Endodermal cell (in vitro differentiated cells): ENCODE results near the gene KRTAP8-1. TPM values are rescaled to one million over a fixed set of nuclear protein-coding genes. Genes with fewer than 3 reads are reported as not detected.

Experiments used
- DNase-seq: peaks from one replicate; pipeline ENCODE4 v3.0.0-alpha.2; 2017
- H3K27ac ChIP-seq: 2 replicates; pipeline ENCODE4 v1.5.1; 2013; ENCODE audit warnings: mild to moderate bottlenecking, low read depth, low read length, moderate library complexity
- H3K27me3 ChIP-seq: 2 replicates; pipeline ENCODE4 v1.6.1; 2013; ENCODE audit warnings: mild to moderate bottlenecking, low read length, moderate library complexity; ENCODE audit not compliant: insufficient read depth, control insufficient read depth, poor library complexity, severe bottlenecking
- H3K36me3 ChIP-seq: 2 replicates; pipeline ENCODE4 v1.7.0; 2013; ENCODE audit warnings: mild to moderate bottlenecking, low read length, moderate library complexity; ENCODE audit not compliant: control insufficient read depth, insufficient read depth
- H3K4me1 ChIP-seq: one replicate; pipeline ENCODE4 v1.7.0; 2013; ENCODE audit warnings: low read length; ENCODE audit not compliant: control insufficient read depth, insufficient read depth
- H3K4me3 ChIP-seq: 2 replicates; pipeline ENCODE4 v1.5.1; 2013; ENCODE audit warnings: mild to moderate bottlenecking, low read length, moderate library complexity
- H3K9ac ChIP-seq: 2 replicates; pipeline ENCODE4 v1.6.1; 2013; ENCODE audit warnings: mild to moderate bottlenecking, low read length, moderate library complexity; ENCODE audit not compliant: poor library complexity, severe bottlenecking; ENCODE audit errors: extremely low read depth
- H3K9me3 ChIP-seq: 2 replicates; pipeline ENCODE4 v1.6.1; 2013; ENCODE audit warnings: mild to moderate bottlenecking, low read length, moderate library complexity; ENCODE audit not compliant: control insufficient read depth
- H3K27ac Mint-ChIP-seq: 2 replicates; pipeline ENCODE4 v1.8.0; 2020; ENCODE audit warnings: mixed read lengths
- H3K27me3 Mint-ChIP-seq: 2 replicates; pipeline ENCODE4 v1.8.0; 2021; ENCODE audit warnings: mild to moderate bottlenecking, mixed read lengths; ENCODE audit not compliant: insufficient read depth
- H3K36me3 Mint-ChIP-seq: 2 replicates; pipeline ENCODE4 v1.8.0; 2020; ENCODE audit warnings: low read depth, mixed read lengths
- H3K4me1 Mint-ChIP-seq: 2 replicates; pipeline ENCODE4 v1.8.0; 2020; ENCODE audit warnings: mixed read lengths
- H3K4me3 Mint-ChIP-seq: 2 replicates; pipeline ENCODE4 v1.8.0; 2020; ENCODE audit warnings: mild to moderate bottlenecking, moderate library complexity, mixed read lengths
- H3K9me3 Mint-ChIP-seq: 2 replicates; pipeline ENCODE4 v1.8.0; 2020; ENCODE audit warnings: mild to moderate bottlenecking, mixed read lengths
- CTCF ChIP-seq: fragments of 200-600 bp; sonication (generic); conservative IDR thresholded peaks from 2 replicates; pipeline ENCODE4 v1.5.0; 2021; ENCODE audit warnings: antibody characterized with exemption, mild to moderate bottlenecking
- WGBS, 2 experiments: methylation state at CpG; one replicate each; pipeline versions ENCODE4 v1.1.5 to v1.1.7; 2013; ENCODE audit warnings: missing lambda C conversion rate in 2 of 2, mixed read lengths in 1 of 2; ENCODE audit not compliant: insufficient coverage in 1 of 2, insufficient read length in 1 of 2; 5-methylcytosine and 5-hydroxymethylcytosine counted together
- total RNA-seq, 2 donors: library from RNA; stranded (reverse); fragmentation: NEBNext Ultra II Directional in 1 of 2; extraction: Animal tissue kit (Norgen Biotek cat#: 25700) in 1 of 2; gene quantifications; 2 replicates in 1 of 2; 3 replicates in 1 of 2; pipeline ENCODE4 v1.2.1, GENCODE V29; 2021

The KRTAP8-1 gene
- total RNA-seq, 2 donors from 2014 or later, result not detected

- H3K36me3 Mint-ChIP-seq, result no peaks in the 10 kb centered on the region
- H3K4me3 Mint-ChIP-seq, result no peak overlapping the region
- no peak for TF ChIP-seq CTCF
- no peaks in the 10 kb centered on the region for H3K9me3 ChIP-seq
- H3K4me1 Mint-ChIP-seq, result no peaks in the 10 kb centered on the region
- no peaks in the 10 kb centered on the region for H3K27me3 ChIP-seq
- peaks cover 12% of the 10 kb centered on the region for H3K9me3 Mint-ChIP-seq
- H3K36me3 ChIP-seq, result no peaks in the 10 kb centered on the region
- no peaks in the 10 kb centered on the region for H3K27me3 Mint-ChIP-seq
- no peaks in the 10 kb centered on the region for H3K4me1 ChIP-seq
- no peak overlapping the region for H3K27ac ChIP-seq
- H3K9ac ChIP-seq, result no peak overlapping the region
- no peak overlapping the region for H3K4me3 ChIP-seq
- H3K27ac Mint-ChIP-seq, result no peak overlapping the region
- DNase-seq, result no peak
- 40 to 80% methylated on average over 1 to 2 of the region's 2 CpGs for WGBS, 2 experiments
Observed at GRCh38 chr21:30793581-30794314, 19.3 kb downstream of the KRTAP8-1 start.

- 50% methylated on average over 1 of the region's 1 CpG; no CpG with 5 or more reads in 1 of the 2 experiments for WGBS, 2 experiments
- H3K27me3 ChIP-seq, result no peaks in the 10 kb centered on the region
- Mint-ChIP-seq H3K4me3 (no peak overlapping the region), H3K4me1 (no peaks in the 10 kb centered on the region), H3K9me3 (peaks cover 13% of the 10 kb centered on the region), H3K36me3 (no peaks in the 10 kb centered on the region), H3K27me3 (no peaks in the 10 kb centered on the region), H3K27ac (no peak overlapping the region)
- no peak overlapping the region for H3K4me3 ChIP-seq
- no peaks in the 10 kb centered on the region for H3K4me1 ChIP-seq
- no peaks in the 10 kb centered on the region for H3K36me3 ChIP-seq
- DNase-seq, result no peak
- no peak overlapping the region for H3K9ac ChIP-seq
- no peaks in the 10 kb centered on the region for H3K9me3 ChIP-seq
- H3K27ac ChIP-seq, result no peak overlapping the region
- no peak for TF ChIP-seq CTCF
Observed at GRCh38 chr21:30779249-30779648, 33.8 kb downstream of the KRTAP8-1 start.

- H3K4me3 ChIP-seq, result no peak overlapping the region
- no peak overlapping the region for H3K27ac ChIP-seq
- WGBS, 2 experiments, result 67 to 91% methylated on average over 1 to 3 of the region's 4 CpGs
- H3K9ac ChIP-seq, result no peak overlapping the region
- Mint-ChIP-seq H3K4me1 (no peaks in the 10 kb centered on the region), H3K4me3 (no peak overlapping the region), H3K36me3 (no peaks in the 10 kb centered on the region), H3K27ac (no peak overlapping the region), H3K27me3 (no peaks in the 10 kb centered on the region), H3K9me3 (peaks cover 10% of the 10 kb centered on the region)
- no peaks in the 10 kb centered on the region for H3K4me1 ChIP-seq
- H3K9me3 ChIP-seq, result no peaks in the 10 kb centered on the region
- DNase-seq, result no peak
- TF ChIP-seq CTCF, result no peak
- H3K36me3 ChIP-seq, result no peaks in the 10 kb centered on the region
- H3K27me3 ChIP-seq, result no peaks in the 10 kb centered on the region
Observed at GRCh38 chr21:30769724-30770431, 43.2 kb downstream of the KRTAP8-1 start.

Other genes with a start within 250 kb of the KRTAP8-1 start
- gene KRTAP22-2, start 222.9 kb downstream of the KRTAP8-1 start, total RNA-seq, result not detected
- not detected for gene KRTAP6-3, start 220.8 kb downstream of the KRTAP8-1 start, total RNA-seq
- gene KRTAP6-2, start 214.4 kb downstream of the KRTAP8-1 start, total RNA-seq, result not detected
- gene KRTAP22-1, start 212.2 kb downstream of the KRTAP8-1 start, total RNA-seq, result not detected
- gene KRTAP6-1, start 199.3 kb downstream of the KRTAP8-1 start, total RNA-seq, result not detected
- not detected for gene KRTAP20-1, start 196.8 kb downstream of the KRTAP8-1 start, total RNA-seq
- gene KRTAP20-4, start 192.6 kb downstream of the KRTAP8-1 start, total RNA-seq, result not detected
- not detected for gene KRTAP20-2, start 178.1 kb downstream of the KRTAP8-1 start, total RNA-seq
- gene KRTAP20-3, start 170.4 kb downstream of the KRTAP8-1 start, total RNA-seq, result not detected
- not detected for gene KRTAP21-3, start 94.5 kb downstream of the KRTAP8-1 start, total RNA-seq
- not detected for gene KRTAP21-2, start 66.0 kb downstream of the KRTAP8-1 start, total RNA-seq
- gene KRTAP21-1, start 57.8 kb downstream of the KRTAP8-1 start, total RNA-seq, result not detected
- gene KRTAP7-1, start 16.5 kb upstream of the KRTAP8-1 start, total RNA-seq, result not detected
- not detected for gene KRTAP11-1, start 68.3 kb upstream of the KRTAP8-1 start, total RNA-seq
- gene KRTAP19-8, start 225.2 kb upstream of the KRTAP8-1 start, total RNA-seq, result not detected